ENCODE results near the gene SPPL2A.

DNA sequence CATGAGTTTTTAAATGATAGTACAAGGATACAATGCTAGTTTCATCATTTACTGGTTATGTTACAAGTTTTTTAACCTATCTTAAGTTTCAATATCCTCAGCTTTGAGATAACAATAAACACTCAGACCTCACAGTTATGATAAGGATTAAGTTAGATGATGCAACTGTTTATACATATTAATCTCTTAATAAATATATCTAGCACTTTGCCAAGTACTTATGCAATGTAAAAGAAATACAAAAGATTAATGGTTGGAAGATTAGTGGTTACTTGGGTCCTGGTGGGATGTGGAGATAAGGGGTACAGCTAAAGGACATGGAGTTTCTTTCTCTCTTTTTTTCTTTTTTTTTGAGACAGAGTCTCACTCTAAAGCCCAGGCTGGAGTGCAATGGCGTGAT lies 12.0 kb downstream of the SPPL2A start:
- TF ChIP-seq CTCF (conservative IDR thresholded peaks at IDR 0.05; ENCODE audit: low read depth, low read length) (no peak), EZH2 (IDR thresholded peaks at IDR 0.05; ENCODE audit: low read length, unreplicated experiment) (no peak)

Data from PC-3 (cell line).